ENCODE results near the gene EPN3. TPM values are rescaled to one million over a fixed set of nuclear protein-coding genes. Genes with fewer than 3 reads are reported as not detected.

Gene EPN3
- total and polyA plus RNA-seq, 2 experiments from 2014 or later: 2.7 to 11.5 TPM

GRCh38 chr17:50569592-50569991 lies 37.1 kb downstream of the EPN3 start:
- Histone ChIP-seq H3K9me3 (ENCODE audit: low read depth) (no peaks in the 10 kb centered on the region), H3K4me2 (no peak overlapping the region), H3K36me3 (replicated peaks; ENCODE audit: insufficient read depth, low read depth) (no peaks in the 10 kb centered on the region), H4K20me1 (ENCODE audit: insufficient read depth, poor library complexity, severe bottlenecking) (no peaks in the 10 kb centered on the region), H3K27ac (no peak overlapping the region), H3K27me3 (peaks cover 21% of the 10 kb centered on the region), H3K9me2 (replicated peaks; ENCODE audit: insufficient read depth) (no peaks in the 10 kb centered on the region), H3K79me2 (no peaks in the 10 kb centered on the region), H2AFZ (no peak overlapping the region), H3K4me1 (ENCODE audit: insufficient read depth) (peaks cover 10% of the 10 kb centered on the region), H3K4me3 (no peak overlapping the region)
- WGBS (ENCODE audit: low lambda C conversion rate, missing lambda C conversion rate): 77% methylated on average over 7 of the region's 7 CpGs
- no peak for TF ChIP-seq CTCF (IDR thresholded peaks at IDR 0.05; ENCODE audit: poor library complexity)
- no peak for TF ChIP-seq EZH2phosphoT487 (IDR thresholded peaks at IDR 0.05; ENCODE audit: low read depth, severe bottlenecking, unreplicated experiment)
- no peak for TF ChIP-seq EZH2 (IDR thresholded peaks at IDR 0.05; ENCODE audit: borderline replicate concordance)
- no peak for DNase-seq (ENCODE audit: low spot score)

- TF ChIP-seq CTCF (IDR thresholded peaks at IDR 0.05; ENCODE audit: poor library complexity) (no peak), EZH2phosphoT487 (IDR thresholded peaks at IDR 0.05; ENCODE audit: low read depth, severe bottlenecking, unreplicated experiment) (no peak), EZH2 (IDR thresholded peaks at IDR 0.05; ENCODE audit: borderline replicate concordance) (no peak)
- H3K4me2 ChIP-seq: no peak overlapping the region
- H3K9me2 ChIP-seq (replicated peaks; ENCODE audit: insufficient read depth): no peaks in the 10 kb centered on the region
- DNase-seq (ENCODE audit: low spot score): no peak
- H3K4me1 ChIP-seq (ENCODE audit: insufficient read depth): peaks cover 6% of the 10 kb centered on the region
- H3K27ac ChIP-seq: no peak overlapping the region
- H3K27me3 ChIP-seq: peaks cover 18% of the 10 kb centered on the region
- WGBS (ENCODE audit: low lambda C conversion rate, missing lambda C conversion rate): 77% methylated on average over 8 of the region's 8 CpGs
- H3K79me2 ChIP-seq: no peaks in the 10 kb centered on the region
- no peaks in the 10 kb centered on the region for H4K20me1 ChIP-seq (ENCODE audit: insufficient read depth, poor library complexity, severe bottlenecking)
- no peak overlapping the region for H3K4me3 ChIP-seq
- H3K9me3 ChIP-seq (ENCODE audit: low read depth): no peaks in the 10 kb centered on the region
- no peak overlapping the region for H2AFZ ChIP-seq
- no peaks in the 10 kb centered on the region for H3K36me3 ChIP-seq (replicated peaks; ENCODE audit: insufficient read depth, low read depth)
Measured at GRCh38 chr17:50570032-50570431, 37.5 kb downstream of the EPN3 start.

- Histone ChIP-seq H3K36me3 (replicated peaks; ENCODE audit: insufficient read depth, low read depth) (no peaks in the 10 kb centered on the region), H4K20me1 (ENCODE audit: insufficient read depth, poor library complexity, severe bottlenecking) (no peaks in the 10 kb centered on the region), H3K9me3 (ENCODE audit: low read depth) (no peaks in the 10 kb centered on the region), H3K4me1 (ENCODE audit: insufficient read depth) (peaks cover under 1% of the 10 kb centered on the region), H3K79me2 (no peaks in the 10 kb centered on the region), H3K4me3 (no peak overlapping the region), H3K27me3 (peaks cover 15% of the 10 kb centered on the region), H3K4me2 (no peak overlapping the region), H2AFZ (no peak overlapping the region), H3K9me2 (replicated peaks; ENCODE audit: insufficient read depth) (no peaks in the 10 kb centered on the region), H3K27ac (no peak overlapping the region)
- WGBS (ENCODE audit: low lambda C conversion rate, missing lambda C conversion rate): 63% methylated on average over 7 of the region's 7 CpGs
- no peak for TF ChIP-seq CTCF (IDR thresholded peaks at IDR 0.05; ENCODE audit: poor library complexity)
- no peak for TF ChIP-seq EZH2 (IDR thresholded peaks at IDR 0.05; ENCODE audit: borderline replicate concordance)
- no peak for TF ChIP-seq EZH2phosphoT487 (IDR thresholded peaks at IDR 0.05; ENCODE audit: low read depth, severe bottlenecking, unreplicated experiment)
- no peak for DNase-seq (ENCODE audit: low spot score)
Measured at GRCh38 chr17:50570528-50570927, 38.0 kb downstream of the EPN3 start.

GRCh38 chr17:50571681-50572080 lies 39.1 kb downstream of the EPN3 start:
- H3K9me3 ChIP-seq (ENCODE audit: low read depth): no peaks in the 10 kb centered on the region
- H3K9me2 ChIP-seq (replicated peaks; ENCODE audit: insufficient read depth): no peaks in the 10 kb centered on the region
- no peak for TF ChIP-seq CTCF (IDR thresholded peaks at IDR 0.05; ENCODE audit: poor library complexity)
- no peak for TF ChIP-seq EZH2 (IDR thresholded peaks at IDR 0.05; ENCODE audit: borderline replicate concordance)
- no peak for TF ChIP-seq EZH2phosphoT487 (IDR thresholded peaks at IDR 0.05; ENCODE audit: low read depth, severe bottlenecking, unreplicated experiment)
- whole genome bisulfite sequencing (ENCODE audit: low lambda C conversion rate, missing lambda C conversion rate): 92% methylated on average over 19 of the region's 19 CpGs
- no peak overlapping the region for H2AFZ ChIP-seq
- no peak overlapping the region for H3K27ac ChIP-seq
- no peaks in the 10 kb centered on the region for H3K36me3 ChIP-seq (replicated peaks; ENCODE audit: insufficient read depth, low read depth)
- H3K4me2 ChIP-seq: no peak overlapping the region
- H4K20me1 ChIP-seq (ENCODE audit: insufficient read depth, poor library complexity, severe bottlenecking): no peaks in the 10 kb centered on the region
- no peaks in the 10 kb centered on the region for H3K4me1 ChIP-seq (ENCODE audit: insufficient read depth)
- H3K79me2 ChIP-seq: no peaks in the 10 kb centered on the region
- H3K27me3 ChIP-seq: peaks cover 4% of the 10 kb centered on the region
- no peak for DNase-seq (ENCODE audit: low spot score)
- no peak overlapping the region for H3K4me3 ChIP-seq
